KMS-11 (cell line): ENCODE data around the gene ZNF862.

Experiments
- H2AFZ ChIP-seq: fragments of 200-600 bp; sonication (generic); 2 replicates; pipeline ENCODE4 v1.6.1; 2016; ENCODE audit warnings: antibody characterized with exemption, mixed run types, low read depth
- H3K27ac ChIP-seq: fragments of 200-600 bp; sonication (generic); 2 replicates; pipeline ENCODE4 v1.6.1; 2016; ENCODE audit warnings: mild to moderate bottlenecking, mixed run types
- H3K27me3 ChIP-seq: fragments of 200-600 bp; sonication (generic); 2 replicates; pipeline ENCODE4 v1.6.1; 2017; ENCODE audit warnings: mild to moderate bottlenecking, low read depth, mixed run types, moderate library complexity; ENCODE audit not compliant: insufficient read depth
- H3K36me3 ChIP-seq: fragments of 200-600 bp; sonication (generic); 2 replicates; pipeline ENCODE4 v1.6.1; 2017; ENCODE audit warnings: mild to moderate bottlenecking, mixed run types; ENCODE audit not compliant: insufficient read depth
- H3K4me1 ChIP-seq: fragments of 200-600 bp; sonication (generic); 2 replicates; pipeline ENCODE4 v1.6.1; 2016; ENCODE audit warnings: mild to moderate bottlenecking, low read depth, mixed run types; ENCODE audit not compliant: poor library complexity, severe bottlenecking
- H3K4me2 ChIP-seq: fragments of 200-600 bp; sonication (generic); 2 replicates; pipeline ENCODE4 v1.7.0; 2016; ENCODE audit warnings: mild to moderate bottlenecking, mixed run types
- H3K4me3 ChIP-seq: fragments of 200-600 bp; sonication (generic); IDR thresholded peaks from 2 replicates; pipeline ENCODE4 v1.6.1; 2017; ENCODE audit warnings: low read depth, low read length, mixed read lengths; ENCODE audit not compliant: insufficient read depth
- H3K79me2 ChIP-seq: fragments of 200-600 bp; sonication (generic); 2 replicates; pipeline ENCODE4 v1.6.1; 2016; ENCODE audit warnings: low read depth, mixed run types; ENCODE audit not compliant: insufficient read depth
- H3K9ac ChIP-seq: fragments of 200-600 bp; sonication (generic); 2 replicates; pipeline ENCODE4 v1.6.1; 2016; ENCODE audit warnings: mild to moderate bottlenecking, mixed run types
- H4K20me1 ChIP-seq: fragments of 200-600 bp; sonication (generic); 2 replicates; pipeline ENCODE4 v1.6.1; 2016; ENCODE audit warnings: mild to moderate bottlenecking, mixed run types; ENCODE audit not compliant: insufficient read depth
- CTCF ChIP-seq: fragments of 200-600 bp; sonication (generic); conservative IDR thresholded peaks from 2 replicates; pipeline ENCODE4 v1.6.1; 2017; ENCODE audit warnings: low read depth, mild to moderate bottlenecking, antibody characterized with exemption, low read length, moderate library complexity, mixed read lengths

The ZNF862 gene

DNA sequence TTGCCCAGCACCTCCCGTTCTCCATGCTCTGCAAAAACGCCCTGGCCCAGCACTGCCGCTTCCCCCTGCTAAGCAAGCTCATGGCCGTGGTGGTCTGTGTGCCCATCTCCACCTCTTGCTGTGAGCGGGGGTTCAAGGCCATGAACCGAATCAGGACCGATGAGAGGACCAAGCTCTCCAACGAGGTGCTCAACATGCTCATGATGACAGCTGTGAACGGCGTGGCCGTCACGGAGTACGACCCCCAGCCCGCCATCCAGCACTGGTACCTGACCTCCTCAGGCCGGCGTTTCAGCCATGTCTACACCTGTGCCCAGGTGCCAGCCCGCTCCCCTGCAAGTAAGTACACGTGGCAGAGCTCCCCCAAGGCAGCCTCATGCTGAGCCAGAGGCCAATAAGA, 24.0 kb downstream of the ZNF862 start:
- no peaks in the 10 kb centered on the region for H3K4me1 ChIP-seq
- H3K79me2 ChIP-seq, result no peaks in the 10 kb centered on the region
- H4K20me1 ChIP-seq, result no peaks in the 10 kb centered on the region
- no peak for TF ChIP-seq CTCF
- no peak overlapping the region for H2AFZ ChIP-seq
- no peaks in the 10 kb centered on the region for H3K36me3 ChIP-seq
- H3K4me3 ChIP-seq, result no peak overlapping the region
- no peak overlapping the region for H3K4me2 ChIP-seq
- no peak overlapping the region for H3K9ac ChIP-seq
- no peak overlapping the region for H3K27ac ChIP-seq
- H3K27me3 ChIP-seq, result no peaks in the 10 kb centered on the region

- Histone ChIP-seq H4K20me1 (no peaks in the 10 kb centered on the region), H3K79me2 (no peaks in the 10 kb centered on the region), H3K9ac (no peak overlapping the region), H3K4me3 (no peak overlapping the region), H2AFZ (no peak overlapping the region), H3K27ac (no peak overlapping the region), H3K4me1 (no peaks in the 10 kb centered on the region), H3K27me3 (no peaks in the 10 kb centered on the region), H3K4me2 (no peak overlapping the region), H3K36me3 (no peaks in the 10 kb centered on the region)
- TF ChIP-seq CTCF, result no peak
These were observed 25.3 kb downstream of the ZNF862 start for GRCh38 chr7:149863500-149863899.

DNA sequence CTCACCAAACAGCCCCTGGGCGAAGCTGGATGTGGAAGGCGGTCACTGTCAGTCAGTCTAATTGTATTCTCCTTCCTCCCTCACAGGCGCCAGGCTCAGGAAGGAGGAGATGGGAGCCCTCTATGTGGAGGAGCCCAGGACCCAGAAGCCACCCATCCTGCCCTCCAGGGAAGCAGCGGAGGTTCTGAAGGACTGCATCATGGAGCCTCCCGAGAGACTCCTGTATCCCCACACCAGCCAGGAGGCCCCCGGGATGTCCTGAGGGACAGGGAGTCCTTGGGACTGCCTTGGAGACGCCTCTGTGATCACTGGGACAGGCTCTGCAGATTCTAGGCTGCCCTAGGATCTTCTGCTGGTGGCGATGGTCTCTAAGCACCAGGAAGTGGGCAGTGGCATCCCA, 25.8 kb downstream of the ZNF862 start:
- H3K4me3 ChIP-seq, result no peak overlapping the region
- H3K9ac ChIP-seq, result no peak overlapping the region
- no peak for TF ChIP-seq CTCF
- H3K4me1 ChIP-seq, result no peaks in the 10 kb centered on the region
- no peaks in the 10 kb centered on the region for H3K36me3 ChIP-seq
- H3K27ac ChIP-seq, result no peak overlapping the region
- no peak overlapping the region for H2AFZ ChIP-seq
- H3K4me2 ChIP-seq, result no peak overlapping the region
- no peaks in the 10 kb centered on the region for H3K27me3 ChIP-seq
- H4K20me1 ChIP-seq, result no peaks in the 10 kb centered on the region
- no peaks in the 10 kb centered on the region for H3K79me2 ChIP-seq

GRCh38 chr7:149864751-149865150, 26.6 kb downstream of the ZNF862 start:
- Histone ChIP-seq H4K20me1 (no peaks in the 10 kb centered on the region), H3K4me3 (no peak overlapping the region), H3K27ac (no peak overlapping the region), H3K79me2 (no peaks in the 10 kb centered on the region), H3K9ac (no peak overlapping the region), H3K27me3 (no peaks in the 10 kb centered on the region), H3K36me3 (no peaks in the 10 kb centered on the region), H2AFZ (no peak overlapping the region), H3K4me1 (no peaks in the 10 kb centered on the region), H3K4me2 (no peak overlapping the region)
- no peak for TF ChIP-seq CTCF

GRCh38 chr7:149865437-149865836, 27.3 kb downstream of the ZNF862 start:
- Histone ChIP-seq H3K4me2 (no peak overlapping the region), H3K27me3 (no peaks in the 10 kb centered on the region), H4K20me1 (no peaks in the 10 kb centered on the region), H3K9ac (no peak overlapping the region), H2AFZ (no peak overlapping the region), H3K4me3 (no peak overlapping the region), H3K36me3 (no peaks in the 10 kb centered on the region), H3K4me1 (no peaks in the 10 kb centered on the region), H3K27ac (no peak overlapping the region), H3K79me2 (no peaks in the 10 kb centered on the region)
- TF ChIP-seq CTCF, result no peak
